ENCODE measurements around the gene PNMA6E. TPM values are rescaled to one million over a fixed set of nuclear protein-coding genes. Genes with fewer than 3 reads are reported as not detected.

Gene PNMA6E
- total RNA-seq, 1 donor from 2014 or later = not detected

- DNase-seq (ENCODE audit: low spot score) = no peak
These were observed 16.8 kb downstream of the PNMA6E start for GRCh38 chrX:153384390-153384789.

- no peak for DNase-seq (ENCODE audit: low spot score)
These were observed 18.3 kb downstream of the PNMA6E start for GRCh38 chrX:153382563-153383482.

- DNase-seq (ENCODE audit: low spot score) = no peak
These were observed 19.2 kb downstream of the PNMA6E start for GRCh38 chrX:153381684-153382532.

GRCh38 chrX:153380691-153381090 lies 20.5 kb downstream of the PNMA6E start:
- no peak for DNase-seq (ENCODE audit: low spot score)

- no peak for DNase-seq (ENCODE audit: low spot score)
These were observed 21.1 kb downstream of the PNMA6E start for GRCh38 chrX:153379971-153380581.

- DNase-seq (ENCODE audit: low spot score) = no peak
These were observed 21.6 kb downstream of the PNMA6E start for GRCh38 chrX:153379508-153379907.

GRCh38 chrX:153378607-153379006 lies 22.5 kb downstream of the PNMA6E start:
- DNase-seq (ENCODE audit: low spot score) = no peak

GRCh38 chrX:153377727-153378126 lies 23.4 kb downstream of the PNMA6E start:
- no peak for DNase-seq (ENCODE audit: low spot score)

GRCh38 chrX:153375571-153375970 lies 25.6 kb downstream of the PNMA6E start:
- DNase-seq (ENCODE audit: low spot score) = no peak

- no peak for DNase-seq (ENCODE audit: low spot score)
These were observed 26.7 kb downstream of the PNMA6E start for GRCh38 chrX:153374426-153374825.

GRCh38 chrX:153372949-153373348 lies 28.2 kb downstream of the PNMA6E start:
- no peak for DNase-seq (ENCODE audit: low spot score)

GRCh38 chrX:153371256-153371655 lies 29.9 kb downstream of the PNMA6E start:
- DNase-seq (ENCODE audit: low spot score) = no peak

- DNase-seq (ENCODE audit: low spot score) = no peak
These were observed 30.7 kb downstream of the PNMA6E start for GRCh38 chrX:153370293-153371055.

GRCh38 chrX:153366878-153367538 lies 34.1 kb downstream of the PNMA6E start:
- no peak for DNase-seq (ENCODE audit: low spot score)

- no peak for DNase-seq (ENCODE audit: low spot score)
These were observed 35.0 kb downstream of the PNMA6E start for GRCh38 chrX:153366119-153366518.

GRCh38 chrX:153365670-153366069 lies 35.5 kb downstream of the PNMA6E start:
- DNase-seq (ENCODE audit: low spot score) = no peak

- DNase-seq (ENCODE audit: low spot score) = no peak
These were observed 39.3 kb downstream of the PNMA6E start for GRCh38 chrX:153361781-153362397.

GRCh38 chrX:153357877-153358276 lies 43.3 kb downstream of the PNMA6E start:
- no peak for DNase-seq (ENCODE audit: low spot score)

GRCh38 chrX:153353416-153353815 lies 47.7 kb downstream of the PNMA6E start:
- DNase-seq (ENCODE audit: low spot score) = no peak

GRCh38 chrX:153352858-153353257 lies 48.3 kb downstream of the PNMA6E start:
- DNase-seq (ENCODE audit: low spot score) = no peak

Data from mucosa of gallbladder (tissue), 1 donor.